Spleen (tissue), 11 donors: Measurements from ENCODE around the gene NOL11. TPM values are rescaled to one million over a fixed set of nuclear protein-coding genes. Genes with fewer than 3 reads are reported as not detected.

ENCODE experiments used
- DNase-seq: peaks from one replicate; pipeline ENCODE4 v3.0.0-alpha.2; 2020
- H3K27ac ChIP-seq, 8 donors: fragments of 200-600 bp; sonication (generic) in 7 of 8; 1 replicate in 4 of 8; 2 replicates in 4 of 8; pipeline versions ENCODE4 v1.5.0 to v1.8.0; 2016 to 2021; ENCODE audit warnings: inconsistent platforms in 4 of 8, mild to moderate bottlenecking in 4 of 8, moderate library complexity in 1 of 8
- H3K27me3 ChIP-seq, 7 donors: fragments of 200-600 bp; sonication (generic) in 6 of 7; replicated peaks in 1 of 7; 1 replicate in 4 of 7; 2 replicates in 3 of 7; pipeline versions ENCODE4 v1.5.0 to v1.8.0; 2016 to 2021; ENCODE audit warnings: inconsistent platforms in 3 of 7, mild to moderate bottlenecking in 1 of 7
- H3K36me3 ChIP-seq, 6 donors: fragments of 200-600 bp; sonication (generic) in 5 of 6; 1 replicate in 4 of 6; 2 replicates in 2 of 6; pipeline versions ENCODE4 v1.5.0 to v1.8.0; 2016 to 2021; ENCODE audit warnings: inconsistent platforms in 2 of 6
- H3K4me1 ChIP-seq, 6 donors: fragments of 200-600 bp; sonication (generic) in 5 of 6; 1 replicate in 3 of 6; 2 replicates in 3 of 6; pipeline versions ENCODE4 v1.5.0 to v1.8.0; 2016 to 2021; ENCODE audit warnings: inconsistent platforms in 3 of 6
- H3K4me3 ChIP-seq, 8 donors: fragments of 200-600 bp; sonication (generic) in 7 of 8; 1 replicate in 4 of 8; 2 replicates in 4 of 8; pipeline versions ENCODE4 v1.5.0 to v1.8.0; 2016 to 2021; ENCODE audit warnings: inconsistent platforms in 4 of 8, mild to moderate bottlenecking in 4 of 8, moderate library complexity in 2 of 8
- H3K9me3 ChIP-seq, 8 donors: fragments of 200-600 bp; sonication (generic) in 7 of 8; 1 replicate in 4 of 8; 2 replicates in 4 of 8; pipeline versions ENCODE4 v1.5.0 to v1.8.0; 2016 to 2021; ENCODE audit warnings: inconsistent platforms in 4 of 8
- POLR2A ChIP-seq, 3 donors: fragments of 450-650 bp; IDR thresholded peaks; one replicate each; pipeline ENCODE4 v1.5.1; 2017; ENCODE audit warnings: antibody characterized with exemption in 3 of 3, mild to moderate bottlenecking in 1 of 3
- POLR2AphosphoS5 ChIP-seq, 3 donors: sonication (generic); formaldehyde crosslinking; IDR thresholded peaks; one replicate each; pipeline ENCODE4 v1.5.1; 2017; ENCODE audit warnings: antibody characterized with exemption in 3 of 3
- WGBS, 5 donors: extraction: QIAGEN DNeasy Blood & Tissue Kit in 3 of 5; methylation state at CpG; one replicate each; pipeline versions ENCODE4 v1.1.5 to v1.1.7; 2013 to 2018; 5-methylcytosine and 5-hydroxymethylcytosine counted together
- intact Hi-C: fragments of 100-400 bp; cut with DNase I; formaldehyde crosslinking; loops from one replicate; pipeline ENCODE4 v1.15.0; 2023; ENCODE audit warnings: low total_unique reads
- polyA plus RNA-seq, 3 donors: library from polyadenylated mRNA; stranded (reverse); fragments of 200-250 nt; gene quantifications; one replicate each; pipeline ENCODE4 v1.2.1, GENCODE V29; 2013
- small RNA-seq, 4 donors: library from RNA; depleted of rRNA; stranded (forward); fragments of <200 nt; gene quantifications; one replicate each; pipeline ENCODE3, GENCODE V24; 2016
- total RNA-seq, 7 donors: library from RNA; depleted of rRNA in 3 of 7; stranded (reverse); fragments of >200 nt in 3 of 7; fragmentation: NEBNext Ultra II Directional in 4 of 7; extraction: Animal tissue kit (Norgen Biotek cat#: 25700) in 4 of 7; gene quantifications; one replicate each; pipeline versions ENCODE4 v1.1.0 to v1.2.1, GENCODE V29; 2016 to 2021
- TF ChIP-seq, protein P1 (sequence below), 11 experiments: fragments of 200-600 bp in 7 of 11; fragments of 450-650 bp in 4 of 11; sonication (generic) in 4 of 11; IDR thresholded peaks in 8 of 11; conservative IDR thresholded peaks in 3 of 11; 1 replicate in 7 of 11; 2 replicates in 4 of 11; pipeline versions ENCODE4 v1.4.0 to v1.8.0; 2016 to 2021; ENCODE audit warnings: antibody characterized with exemption in 11 of 11, inconsistent platforms in 4 of 11, mild to moderate bottlenecking in 1 of 11
- donor health status: healthy with polysubstance abuse.
- donor health status: DM: no; HTN: no; CAD: no; lungs with moderate emphysema.
- donor health status: DM: no; HTN: no; CAD: no.
- donor health status: Bipolar disorder and iron deficiency.
- donor health status: healthy.
- donor health status: DM: no; HTN: no; CAD: no.
- donor health status: DM: yes; HTN: yes; CAD: no.

NOL11 gene
- total and polyA plus RNA-seq, 10 donors: 30.7 to 49.7 (median 42.0) TPM

DNA sequence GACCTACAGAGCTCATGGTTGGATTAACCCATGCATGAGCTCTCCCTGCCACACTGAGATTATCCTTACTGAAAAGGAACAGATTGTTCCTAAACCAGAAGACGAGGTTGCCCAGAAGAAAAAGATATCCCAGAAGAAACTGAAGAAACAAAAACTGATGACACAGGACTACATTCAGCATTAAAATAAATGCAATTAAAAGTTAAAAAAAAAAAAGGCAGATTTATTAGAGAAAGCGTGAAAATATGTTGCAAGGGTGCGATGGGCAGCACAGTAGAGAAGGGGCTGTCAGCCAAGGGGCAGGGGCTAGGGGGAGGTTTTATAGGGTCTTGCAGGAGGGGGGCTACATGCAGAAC lies 67.4 kb downstream of the NOL11 start:
- intact Hi-C loops: no loop called here
- WGBS, 5 donors: 86 to 99% (median 91%) methylated on average over 3 of the region's 3 CpGs
- no peaks in the 10 kb centered on the region for H3K36me3 ChIP-seq
- H3K27me3 ChIP-seq: no peaks in the 10 kb centered on the region
- TF ChIP-seq POLR2AphosphoS5 (IDR thresholded peaks at IDR 0.05): no peak
- TF ChIP-seq, protein P1, sequence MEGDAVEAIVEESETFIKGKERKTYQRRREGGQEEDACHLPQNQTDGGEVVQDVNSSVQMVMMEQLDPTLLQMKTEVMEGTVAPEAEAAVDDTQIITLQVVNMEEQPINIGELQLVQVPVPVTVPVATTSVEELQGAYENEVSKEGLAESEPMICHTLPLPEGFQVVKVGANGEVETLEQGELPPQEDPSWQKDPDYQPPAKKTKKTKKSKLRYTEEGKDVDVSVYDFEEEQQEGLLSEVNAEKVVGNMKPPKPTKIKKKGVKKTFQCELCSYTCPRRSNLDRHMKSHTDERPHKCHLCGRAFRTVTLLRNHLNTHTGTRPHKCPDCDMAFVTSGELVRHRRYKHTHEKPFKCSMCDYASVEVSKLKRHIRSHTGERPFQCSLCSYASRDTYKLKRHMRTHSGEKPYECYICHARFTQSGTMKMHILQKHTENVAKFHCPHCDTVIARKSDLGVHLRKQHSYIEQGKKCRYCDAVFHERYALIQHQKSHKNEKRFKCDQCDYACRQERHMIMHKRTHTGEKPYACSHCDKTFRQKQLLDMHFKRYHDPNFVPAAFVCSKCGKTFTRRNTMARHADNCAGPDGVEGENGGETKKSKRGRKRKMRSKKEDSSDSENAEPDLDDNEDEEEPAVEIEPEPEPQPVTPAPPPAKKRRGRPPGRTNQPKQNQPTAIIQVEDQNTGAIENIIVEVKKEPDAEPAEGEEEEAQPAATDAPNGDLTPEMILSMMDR (IDR thresholded peaks at IDR 0.05 in 8 of 11, conservative IDR thresholded peaks at IDR 0.05 in 3 of 11): no peak
- TF ChIP-seq POLR2A (IDR thresholded peaks at IDR 0.05): no peak
- no peak overlapping the region for H3K4me3 ChIP-seq
- H3K9me3 ChIP-seq: peaks cover 0 to 9% (median 0%) of the 10 kb centered on the region in 8 donors
- H3K27ac ChIP-seq: no peak overlapping the region
- DNase-seq: no peak
- no peaks in the 10 kb centered on the region for H3K4me1 ChIP-seq

DNA sequence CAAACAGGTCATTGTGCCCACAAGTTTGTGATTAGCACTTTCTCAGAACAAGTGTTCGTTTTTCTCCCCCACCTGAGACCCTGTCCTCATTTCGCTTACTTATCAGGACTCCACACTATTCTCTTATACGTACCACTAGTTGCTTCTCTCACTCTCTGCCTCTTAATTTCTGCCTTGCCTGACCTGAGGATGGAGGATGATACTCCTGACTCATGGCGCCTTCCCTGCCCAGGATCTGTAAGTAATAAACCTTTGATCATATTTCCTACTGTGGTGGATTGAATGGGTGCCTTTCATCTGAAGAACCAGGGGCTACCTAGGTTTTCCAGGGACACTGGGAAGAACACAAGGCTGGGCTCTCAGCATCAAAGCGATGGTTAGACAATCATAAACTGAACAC lies 67.8 kb downstream of the NOL11 start:
- peaks cover 0 to 9% (median 0%) of the 10 kb centered on the region in 8 donors for H3K9me3 ChIP-seq
- no peaks in the 10 kb centered on the region for H3K36me3 ChIP-seq
- no peak for TF ChIP-seq POLR2AphosphoS5 (IDR thresholded peaks at IDR 0.05)
- no peak for TF ChIP-seq POLR2A (IDR thresholded peaks at IDR 0.05)
- TF ChIP-seq, protein P1 (IDR thresholded peaks at IDR 0.05 in 8 of 11, conservative IDR thresholded peaks at IDR 0.05 in 3 of 11): no peak
- no peak overlapping the region for H3K27ac ChIP-seq
- intact Hi-C loops: no loop called here
- DNase-seq: no peak
- H3K4me3 ChIP-seq: no peak overlapping the region
- WGBS, 5 donors: 89 to 96% (median 95%) methylated on average over 5 of the region's 5 CpGs
- H3K27me3 ChIP-seq: no peaks in the 10 kb centered on the region
- H3K4me1 ChIP-seq: no peaks in the 10 kb centered on the region

Small RNA genes within 50 kb of the gene (small RNA-seq; reads per million reads assigned to genes)
- 1.4 to 2.8 (median 1.7) reads per million in 4 donors for gene SNORA38B

Other genes with a start within 250 kb of the NOL11 start
- gene BPTF, start 107.6 kb downstream of the NOL11 start, total RNA-seq: 100 to 1,000 TPM; 113 to 148 (median 128) TPM
- gene BPTF, start 107.6 kb downstream of the NOL11 start, polyA plus RNA-seq: 10 to 100 TPM; 12.3 to 17.8 (median 15.1) TPM